GM23248 (cell line): Measurements from ENCODE around the gene CAMTA1.

Experiments
- EZH2 ChIP-seq: fragments of 200-600 bp; sonication (generic); IDR thresholded peaks from 2 replicates; pipeline ENCODE4 v1.6.1; 2018; ENCODE audit warnings: antibody characterized with exemption, mild to moderate bottlenecking; ENCODE audit not compliant: insufficient read depth, poor library complexity, severe bottlenecking
- EZH2phosphoT487 ChIP-seq: fragments of 200-600 bp; sonication (generic); IDR thresholded peaks from 2 replicates; pipeline ENCODE4 v1.6.1; 2018; ENCODE audit warnings: antibody characterized with exemption, moderate library complexity, mild to moderate bottlenecking, low read depth; ENCODE audit not compliant: insufficient read depth

DNA sequence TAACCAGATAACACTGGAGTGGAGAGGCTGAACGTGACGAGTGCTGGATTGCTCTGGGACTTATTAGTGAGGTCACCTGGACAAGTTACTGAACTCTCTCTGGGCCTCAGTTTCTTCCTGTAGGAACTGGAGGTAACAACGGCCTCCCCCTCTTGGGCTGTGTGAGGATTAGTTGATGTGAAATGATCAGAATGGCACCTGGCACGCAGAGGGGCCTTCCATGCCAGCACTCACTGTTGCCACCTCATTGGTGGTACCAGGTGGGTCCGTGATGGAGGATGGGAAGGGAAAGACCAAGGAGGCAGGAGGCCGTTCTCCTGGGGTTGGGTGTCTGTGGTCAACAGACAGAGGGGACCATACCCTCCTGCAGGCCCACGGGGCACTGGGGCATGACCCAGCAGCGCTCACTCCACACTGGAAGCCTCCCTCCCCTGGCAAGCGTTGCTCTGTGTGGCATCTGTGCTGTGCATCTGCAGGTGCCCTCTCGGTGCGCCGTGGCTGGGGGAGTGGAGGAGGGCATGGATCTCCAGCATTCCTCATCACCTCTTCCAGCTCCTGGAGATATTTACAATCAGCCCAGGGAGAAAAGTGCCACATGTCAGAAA is 636.3 kb downstream of the CAMTA1 start:
- no peak for TF ChIP-seq EZH2phosphoT487
- no peak for TF ChIP-seq EZH2
